Germinal center (tissue), 1 donor: Measurements from ENCODE around the gene PLPPR1.

Experiments used
- DNase-seq: peaks from one replicate; pipeline ENCODE4 v3.0.0; 2012; ENCODE audit warnings: mixed read lengths, low spot score

Gene PLPPR1

GRCh38 chr9:101209670-101210069, 181.1 kb downstream of the PLPPR1 start:
- no peak for DNase-seq

- no peak for DNase-seq
Measured at GRCh38 chr9:101212661-101213060, 184.1 kb downstream of the PLPPR1 start.

- no peak for DNase-seq
Measured at GRCh38 chr9:101219030-101219429, 190.5 kb downstream of the PLPPR1 start.

- no peak for DNase-seq
Measured at GRCh38 chr9:101220341-101220740, 191.8 kb downstream of the PLPPR1 start.

- no peak for DNase-seq
Measured at GRCh38 chr9:101225271-101225670, 196.7 kb downstream of the PLPPR1 start.

GRCh38 chr9:101226161-101226560, 197.6 kb downstream of the PLPPR1 start:
- no peak for DNase-seq

GRCh38 chr9:101226803-101227202, 198.3 kb downstream of the PLPPR1 start:
- no peak for DNase-seq

GRCh38 chr9:101229606-101230005, 201.1 kb downstream of the PLPPR1 start:
- DNase-seq: no peak

- DNase-seq: no peak
Measured at GRCh38 chr9:101232405-101232977, 204.0 kb downstream of the PLPPR1 start.

GRCh38 chr9:101235105-101235866, 206.8 kb downstream of the PLPPR1 start:
- DNase-seq: no peak

GRCh38 chr9:101242651-101243050, 214.1 kb downstream of the PLPPR1 start:
- no peak for DNase-seq

GRCh38 chr9:101246691-101247090, 218.2 kb downstream of the PLPPR1 start:
- no peak for DNase-seq

GRCh38 chr9:101247297-101247696, 218.8 kb downstream of the PLPPR1 start:
- no peak for DNase-seq

- no peak for DNase-seq
Measured at GRCh38 chr9:101254733-101255433, 226.4 kb downstream of the PLPPR1 start.

GRCh38 chr9:101264727-101265126, 236.2 kb downstream of the PLPPR1 start:
- DNase-seq: no peak

GRCh38 chr9:101265261-101265660, 236.7 kb downstream of the PLPPR1 start:
- no peak for DNase-seq

GRCh38 chr9:101268426-101268825, 239.9 kb downstream of the PLPPR1 start:
- DNase-seq: no peak

GRCh38 chr9:101269591-101270283, 241.2 kb downstream of the PLPPR1 start:
- no peak for DNase-seq

- no peak for DNase-seq
Measured at GRCh38 chr9:101270302-101270701, 241.8 kb downstream of the PLPPR1 start.

GRCh38 chr9:101271102-101271501, 242.6 kb downstream of the PLPPR1 start:
- no peak for DNase-seq

GRCh38 chr9:101274971-101275768, 246.6 kb downstream of the PLPPR1 start:
- no peak for DNase-seq

- no peak for DNase-seq
Measured at GRCh38 chr9:101275769-101276250, 247.3 kb downstream of the PLPPR1 start.
